Activated CD4-positive, alpha-beta memory T cell treated with anti-CD3 and anti-CD28 coated beads for 36 hours (primary cell): ENCODE data around the gene ZBTB20. TPM values are rescaled to one million over a fixed set of nuclear protein-coding genes. Genes with fewer than 3 reads are reported as not detected.
A peak's percentile ranks its signal among the peaks of the same experiment; 100 is the strongest.
"Not testable (repeated sequence)": the region's sequence is repeated elsewhere in the genome, so short reads cannot be mapped to it uniquely, and the experiment has no call there.

Source experiments
- CTCF ChIA-PET: fragments of 350-600 bp; sonication (Branson Sonifier 250); formaldehyde crosslinking; loops from one replicate; lab custom pipeline; 2021; ENCODE audit warnings: antibody characterized with exemption, inconsistent platforms; lab: Charles Lee
- POLR2A ChIA-PET: fragments of 350-600 bp; sonication (Branson Sonifier 250); formaldehyde crosslinking; loops from one replicate; lab custom pipeline; 2021; ENCODE audit warnings: antibody characterized with exemption; lab: Charles Lee
- DNase-seq: peaks from one replicate; pipeline ENCODE4 v3.0.0-alpha.2; 2020
- H3K27ac Mint-ChIP-seq: one replicate; pipeline ENCODE4 v1.8.0; 2021; ENCODE audit warnings: mixed read lengths
- H3K27me3 Mint-ChIP-seq: one replicate; pipeline ENCODE4 v1.8.0; 2021; ENCODE audit warnings: mixed read lengths
- H3K36me3 Mint-ChIP-seq: one replicate; pipeline ENCODE4 v1.8.0; 2021; ENCODE audit warnings: mixed read lengths
- H3K4me1 Mint-ChIP-seq: one replicate; pipeline ENCODE4 v1.8.0; 2021; ENCODE audit warnings: low read depth, mixed read lengths
- H3K4me3 Mint-ChIP-seq: one replicate; pipeline ENCODE4 v1.8.0; 2021; ENCODE audit warnings: mild to moderate bottlenecking, mixed read lengths
- H3K9me3 Mint-ChIP-seq: one replicate; pipeline ENCODE4 v1.8.0; 2021; ENCODE audit warnings: mixed read lengths
- intact Hi-C: fragments of 100-400 bp; cut with micrococcal nuclease; formaldehyde crosslinking; loops from one replicate; pipeline ENCODE4 v1.15.1; 2023
- total RNA-seq, 2 experiments: library from RNA; stranded (reverse); gene quantifications; one replicate each; pipeline ENCODE4 v1.2.3, GENCODE V29; 2021

Gene ZBTB20
- total RNA-seq, 2 experiments from 2014 or later, result 4.4 to 5.4 TPM

DNA sequence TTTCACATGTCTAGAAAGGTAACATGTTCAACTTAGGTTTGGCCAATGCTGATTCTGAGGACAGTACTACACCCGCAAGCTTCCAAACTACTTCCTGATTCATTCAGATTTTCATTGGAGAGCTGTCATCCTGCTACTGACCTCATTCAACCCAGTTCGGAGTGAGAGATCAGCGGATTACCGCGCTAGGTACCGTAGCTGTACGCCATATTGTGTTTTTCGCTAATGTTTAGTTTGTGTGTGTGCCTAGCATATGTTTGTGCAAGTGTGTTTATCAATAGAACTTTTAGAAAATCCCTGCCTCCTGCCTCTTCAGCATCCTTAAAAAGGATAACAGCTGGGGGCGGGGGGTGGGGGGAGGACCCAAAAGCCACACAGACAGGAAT lies 1.1 kb downstream of the ZBTB20 start:
- DNase-seq, result peak; percentile 67

DNA sequence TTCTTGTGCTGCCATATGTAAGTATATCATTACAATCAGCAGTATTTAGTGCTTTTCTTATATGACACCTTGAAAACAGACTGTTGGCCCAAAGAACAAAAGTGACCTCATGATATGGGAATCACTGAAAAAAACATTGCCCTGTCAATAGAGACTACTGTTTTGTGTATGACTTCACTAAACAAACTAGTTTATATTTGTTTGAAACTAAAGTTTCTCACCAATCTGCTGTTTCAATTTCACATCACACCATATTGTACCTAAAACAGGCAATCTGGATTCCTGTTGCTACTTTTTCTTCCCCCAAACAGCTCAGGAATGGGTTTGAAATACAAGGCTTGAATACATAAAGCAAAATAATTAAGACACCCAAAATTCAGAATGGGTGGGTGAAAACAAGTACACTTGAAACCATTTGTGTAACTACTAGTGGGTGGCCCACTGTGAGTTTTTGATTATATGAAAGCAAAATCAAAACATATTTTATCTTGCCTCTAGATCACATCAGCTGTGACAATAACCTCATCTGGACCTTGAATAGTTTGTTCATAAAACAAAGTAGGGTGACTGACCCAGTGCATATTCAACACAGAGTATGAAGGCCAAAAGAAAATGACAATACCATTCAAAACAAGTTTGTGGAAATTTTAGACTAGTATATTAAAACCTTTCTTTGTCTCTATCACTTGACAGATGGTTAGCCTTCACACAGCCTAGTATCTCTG lies 5.9 kb downstream of the ZBTB20 start:
- Mint-ChIP-seq H3K27ac (no peak overlapping the region), H3K4me1 (peaks cover 40% of the 10 kb centered on the region), H3K36me3 (no peaks in the 10 kb centered on the region), H3K4me3 (no peak overlapping the region), H3K27me3 (no peaks in the 10 kb centered on the region), H3K9me3 (no peaks in the 10 kb centered on the region)
- no peak for DNase-seq
- CTCF ChIA-PET, result no interaction called here
- POLR2A ChIA-PET, result no interaction called here
- intact Hi-C loops, result loop anchor here (10.0 kb wide), 1 partner anchor 846 kb away; the partner anchor contains the start of gene TIGIT

More for the DNA sequence above, 1.1 kb downstream of the ZBTB20 start:
- ChIA-PET CTCF (interaction anchor here (0.5 to 2.6 kb wide), 6 partner anchors 19 to 669 kb away, joined by 3 to 16 read pairs (median 6); no protein-coding TSS in a partner anchor), POLR2A (interaction anchor here (0.6 to 2.2 kb wide), 5 partner anchors 8 to 638 kb away, joined by 3 to 27 read pairs (median 4); no protein-coding TSS in a partner anchor)
- Mint-ChIP-seq H3K4me3 (peak overlapping the region; percentile 92), H3K27ac (peak overlapping the region; percentile 97), H3K4me1 (peaks cover 34% of the 10 kb centered on the region), H3K27me3 (peaks cover 2% of the 10 kb centered on the region), H3K9me3 (no peaks in the 10 kb centered on the region), H3K36me3 (peaks cover 3% of the 10 kb centered on the region)
- intact Hi-C loops, result loop anchor here (2.0 to 10.0 kb wide), 2 partner anchors 851 to 1449 kb away; partner anchors contain the start of genes TIGIT and USF3

DNA sequence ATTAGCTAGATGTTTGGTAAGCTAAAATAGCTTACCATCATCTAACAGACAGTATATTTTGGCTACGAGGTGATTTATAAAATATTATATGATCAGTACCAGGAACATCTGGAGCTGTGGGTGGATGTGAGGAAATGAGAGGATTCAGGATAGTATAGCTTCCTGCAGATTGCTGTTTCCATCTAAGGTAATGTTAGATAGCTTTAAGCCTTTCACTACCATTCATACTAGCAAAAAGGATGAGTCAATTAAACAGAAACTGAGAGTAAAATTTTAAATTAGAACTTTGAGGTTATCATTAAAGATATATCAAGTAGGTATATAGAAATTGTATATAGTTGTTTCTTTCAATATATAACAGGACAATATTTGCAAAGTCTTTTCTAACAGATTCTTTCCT lies 8.0 kb downstream of the ZBTB20 start:
- intact Hi-C loops, result no loop called here
- H3K36me3 Mint-ChIP-seq, result no peaks in the 10 kb centered on the region
- peaks cover 28% of the 10 kb centered on the region for H3K4me1 Mint-ChIP-seq
- CTCF ChIA-PET, result interaction anchor here (0.8 kb wide), 1 partner anchor 47 kb away, joined by 3 read pairs; no protein-coding TSS in a partner anchor
- POLR2A ChIA-PET, result interaction anchor here (1.2 kb wide), 1 partner anchor 8 kb away, joined by 3 read pairs; the partner anchor contains the start of gene ZBTB20
- H3K4me3 Mint-ChIP-seq, result no peak overlapping the region
- no peaks in the 10 kb centered on the region for H3K27me3 Mint-ChIP-seq
- H3K27ac Mint-ChIP-seq, result no peak overlapping the region
- DNase-seq, result no peak
- H3K9me3 Mint-ChIP-seq, result no peaks in the 10 kb centered on the region

DNA sequence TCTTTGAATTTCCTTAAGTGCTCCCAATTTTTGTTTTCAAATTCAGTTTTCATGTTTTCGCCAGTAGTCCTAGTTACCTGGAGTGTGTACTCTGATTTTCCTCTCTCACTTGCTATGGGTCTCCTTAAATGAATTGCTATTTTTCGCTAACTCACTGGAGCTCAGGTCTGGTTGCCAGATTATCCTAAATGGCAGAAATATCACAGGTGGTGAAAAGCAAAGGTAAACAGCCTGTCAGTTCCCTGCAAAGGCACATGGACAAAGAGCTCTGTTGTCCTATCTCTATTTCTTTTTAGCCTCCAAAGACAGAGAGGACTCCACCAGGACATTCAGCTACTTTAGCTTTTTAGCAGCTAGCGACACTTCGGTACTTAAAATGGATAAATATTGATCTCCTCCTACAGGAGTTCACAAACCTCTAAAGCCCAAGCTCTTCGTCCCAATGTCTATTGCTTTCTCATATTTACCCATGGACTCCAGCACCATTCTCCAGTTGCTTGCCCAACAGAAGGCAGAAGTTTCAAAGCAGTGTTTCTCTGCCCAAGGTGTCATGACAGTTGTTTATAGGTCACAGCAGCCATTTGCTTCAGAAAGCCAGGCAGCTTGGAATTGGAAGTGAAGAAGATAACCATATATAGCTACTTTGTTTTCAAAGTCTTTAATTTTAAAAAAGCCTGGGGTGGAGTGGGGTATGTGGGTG lies 12.3 kb downstream of the ZBTB20 start:
- Mint-ChIP-seq H3K9me3 (no peaks in the 10 kb centered on the region), H3K27me3 (no peaks in the 10 kb centered on the region), H3K27ac (no peak overlapping the region), H3K36me3 (no peaks in the 10 kb centered on the region), H3K4me1 (peaks cover 10% of the 10 kb centered on the region), H3K4me3 (no peak overlapping the region)
- intact Hi-C loops, result no loop called here
- ChIA-PET POLR2A (no interaction called here), CTCF (interaction anchor here (0.8 kb wide), 1 partner anchor 41 kb away, joined by 3 read pairs; no protein-coding TSS in a partner anchor)
- DNase-seq, result no peak

DNA sequence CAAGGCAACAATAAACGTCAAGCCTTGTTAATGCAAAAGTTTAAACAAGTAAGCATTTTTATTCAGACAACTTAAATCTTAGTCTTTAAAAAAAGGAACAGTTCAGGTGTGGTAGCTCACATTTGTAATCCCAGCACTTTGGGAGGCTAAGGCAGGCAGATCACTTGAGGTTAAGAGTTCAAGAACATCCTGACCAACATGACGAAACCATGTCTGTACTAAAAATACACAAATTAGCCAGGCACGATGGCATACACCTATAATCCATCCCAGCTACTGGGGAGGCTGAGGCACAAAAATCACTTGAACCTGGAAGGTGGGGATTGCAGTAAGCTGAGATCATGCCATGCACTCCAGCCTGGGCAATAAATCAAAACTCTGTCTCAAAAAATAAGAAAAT lies 19.9 kb downstream of the ZBTB20 start:
- POLR2A ChIA-PET, result interaction anchor here (0.6 to 0.7 kb wide), 2 partner anchors 28 to 776 kb away, joined by 3 read pairs; no protein-coding TSS in a partner anchor
- no peaks in the 10 kb centered on the region for H3K9me3 Mint-ChIP-seq
- H3K36me3 Mint-ChIP-seq, result no peaks in the 10 kb centered on the region
- CTCF ChIA-PET, result no interaction called here
- H3K4me1 Mint-ChIP-seq, result peaks cover 6% of the 10 kb centered on the region
- H3K27me3 Mint-ChIP-seq, result no peaks in the 10 kb centered on the region
- H3K4me3 Mint-ChIP-seq, result no peak overlapping the region
- no peak overlapping the region for H3K27ac Mint-ChIP-seq
- DNase-seq, result no peak
- intact Hi-C loops, result no loop called here

DNA sequence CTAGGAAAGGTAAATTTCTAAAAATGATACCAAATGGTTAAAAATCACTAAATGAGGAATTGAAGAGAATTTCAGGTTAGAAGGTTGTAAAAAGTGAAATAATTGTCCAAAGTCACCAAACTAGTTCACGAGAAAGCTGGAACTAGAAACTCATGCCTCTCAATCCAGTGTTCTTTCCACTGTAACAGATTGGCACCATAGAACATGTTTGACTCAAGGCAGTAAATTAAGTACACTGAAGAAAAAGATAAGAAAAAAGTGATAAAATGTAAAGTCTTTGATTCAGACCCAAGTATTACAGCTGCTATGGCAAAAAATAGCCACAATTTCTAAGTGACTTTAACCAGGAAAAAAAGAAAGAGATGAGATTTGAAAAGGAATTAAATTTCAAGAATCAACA lies 26.5 kb downstream of the ZBTB20 start:
- H3K36me3 Mint-ChIP-seq, result peaks cover 3% of the 10 kb centered on the region
- ChIA-PET POLR2A (no interaction called here), CTCF (no interaction called here)
- no peak for DNase-seq
- H3K4me1 Mint-ChIP-seq, result peaks cover 8% of the 10 kb centered on the region
- no peak overlapping the region for H3K4me3 Mint-ChIP-seq
- H3K9me3 Mint-ChIP-seq, result no peaks in the 10 kb centered on the region
- intact Hi-C loops, result no loop called here
- H3K27ac Mint-ChIP-seq, result no peak overlapping the region
- no peaks in the 10 kb centered on the region for H3K27me3 Mint-ChIP-seq

DNA sequence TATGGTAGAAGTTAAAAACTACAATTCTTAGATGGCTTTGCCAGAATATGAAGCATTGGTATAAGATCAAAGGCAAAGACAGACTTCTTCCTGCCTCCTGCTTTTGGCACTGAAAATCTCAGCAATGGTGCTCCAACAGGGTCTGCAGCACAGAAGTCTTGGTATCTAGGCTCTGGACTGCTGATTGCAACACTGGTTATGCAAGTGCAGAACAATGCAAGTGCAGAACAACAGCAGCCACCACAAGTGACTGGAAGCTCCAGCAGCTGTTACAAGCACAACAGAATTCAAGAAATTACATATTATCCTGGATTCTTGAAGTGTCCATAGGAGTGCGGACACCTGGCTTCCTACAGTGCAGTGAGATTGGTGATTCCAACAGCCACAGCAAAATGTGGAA lies 33.7 kb downstream of the ZBTB20 start:
- intact Hi-C loops, result no loop called here
- ChIA-PET CTCF (no interaction called here), POLR2A (no interaction called here)
- Mint-ChIP-seq H3K36me3 (peaks cover 1% of the 10 kb centered on the region), H3K27ac (no peak overlapping the region), H3K4me3 (no peak overlapping the region), H3K27me3 (no peaks in the 10 kb centered on the region), H3K9me3 (no peaks in the 10 kb centered on the region), H3K4me1 (peaks cover 6% of the 10 kb centered on the region)
- no peak for DNase-seq

DNA sequence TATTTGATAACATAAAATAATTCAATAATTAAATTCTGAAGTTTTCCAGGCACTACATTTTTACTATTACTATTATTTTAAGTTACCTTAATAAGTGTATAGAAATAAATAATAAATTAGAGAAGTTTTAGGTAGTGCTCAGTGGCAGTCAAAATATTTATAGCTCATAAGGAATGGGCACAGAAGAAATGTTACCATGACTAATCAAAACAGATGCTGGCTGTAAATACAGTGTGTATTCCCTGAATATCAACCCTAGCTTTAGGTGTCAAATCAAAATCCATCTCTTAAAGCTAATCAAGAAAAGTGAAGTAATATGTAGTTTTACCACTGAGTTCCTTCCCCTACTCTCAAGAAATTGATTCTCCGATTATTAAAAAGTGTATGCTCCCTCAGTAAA lies 35.5 kb downstream of the ZBTB20 start:
- no peak for DNase-seq
- no peak overlapping the region for H3K4me3 Mint-ChIP-seq
- no peaks in the 10 kb centered on the region for H3K27me3 Mint-ChIP-seq
- POLR2A ChIA-PET, result no interaction called here
- intact Hi-C loops, result no loop called here
- CTCF ChIA-PET, result interaction anchor here (0.6 to 0.9 kb wide), 2 partner anchors 50 to 701 kb away, joined by 3 read pairs; no protein-coding TSS in a partner anchor
- H3K4me1 Mint-ChIP-seq, result peaks cover 10% of the 10 kb centered on the region
- peaks cover 12% of the 10 kb centered on the region for H3K36me3 Mint-ChIP-seq
- peaks cover 3% of the 10 kb centered on the region for H3K9me3 Mint-ChIP-seq
- H3K27ac Mint-ChIP-seq, result no peak overlapping the region

DNA sequence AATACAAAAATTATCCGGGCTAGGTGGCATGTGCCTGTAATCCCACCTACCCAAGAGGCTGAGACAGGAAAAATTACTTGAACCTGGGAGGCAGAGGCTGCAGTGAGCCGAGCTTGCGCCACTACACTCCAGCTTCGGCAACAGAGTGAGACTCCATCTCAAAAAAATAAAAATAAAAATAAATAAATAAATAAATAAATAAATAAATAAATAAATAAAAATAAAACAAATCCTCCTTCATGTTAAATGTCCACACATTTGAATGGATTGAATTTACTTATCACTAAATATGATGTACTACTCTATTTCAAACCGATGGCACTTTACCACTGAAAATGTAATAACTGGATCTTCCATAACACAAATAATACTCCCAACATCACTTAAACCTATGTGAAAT lies 36.3 kb downstream of the ZBTB20 start:
- Mint-ChIP-seq H3K36me3 (peaks cover 12% of the 10 kb centered on the region), H3K27ac (no peak overlapping the region), H3K4me1 (peaks cover 10% of the 10 kb centered on the region), H3K27me3 (no peaks in the 10 kb centered on the region), H3K4me3 (no peak overlapping the region), H3K9me3 (peaks cover 3% of the 10 kb centered on the region)
- intact Hi-C loops, result no loop called here
- ChIA-PET CTCF (no interaction called here), POLR2A (no interaction called here)
- DNase-seq, result no peak

DNA sequence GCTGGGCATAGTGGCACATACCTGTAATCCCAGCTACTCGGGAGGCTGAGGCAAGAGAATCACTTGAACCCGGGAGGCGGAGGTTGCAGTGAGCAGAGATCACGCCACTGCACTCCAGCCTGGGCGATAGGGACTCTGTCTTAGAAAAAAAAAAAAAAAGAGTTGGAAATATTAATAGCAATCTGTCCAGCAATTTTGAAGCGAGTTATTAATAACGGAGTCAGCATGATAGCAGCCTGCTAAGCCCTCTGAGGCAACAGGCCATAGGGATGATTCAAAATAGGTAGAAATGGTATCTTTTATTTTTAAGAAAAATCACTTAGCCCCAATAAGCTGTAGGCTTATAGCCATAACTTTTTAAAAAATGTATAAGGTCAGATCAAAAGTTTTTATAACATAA lies 37.0 kb downstream of the ZBTB20 start:
- H3K4me3 Mint-ChIP-seq, CTCF ChIA-PET, H3K9me3 Mint-ChIP-seq, DNase-seq, H3K27me3 Mint-ChIP-seq, intact Hi-C loops, H3K27ac Mint-ChIP-seq: not testable (repeated sequence)
- Mint-ChIP-seq H3K36me3 (peaks cover 12% of the 10 kb centered on the region), H3K4me1 (peaks cover 10% of the 10 kb centered on the region)
- POLR2A ChIA-PET, result interaction anchor here (0.7 kb wide), 1 partner anchor 292 kb away, joined by 3 read pairs; no protein-coding TSS in a partner anchor

DNA sequence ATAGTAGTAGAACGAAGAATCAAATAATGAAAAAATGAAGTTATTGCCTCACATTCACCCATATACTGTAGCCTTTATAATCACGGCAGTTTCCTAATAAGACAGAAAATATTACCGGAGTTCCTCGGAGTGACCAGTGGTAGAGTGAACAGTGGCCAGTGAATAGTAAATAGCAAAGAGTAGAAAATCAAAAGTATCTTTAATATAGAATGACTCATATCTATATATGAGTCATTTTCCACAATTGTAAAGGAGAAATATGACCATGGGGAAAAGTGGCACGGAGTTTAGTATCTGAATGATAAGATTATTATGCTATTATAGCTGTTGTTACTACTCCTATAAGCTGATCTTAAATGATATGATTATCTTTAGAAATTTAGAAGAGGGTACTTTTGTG lies 38.5 kb downstream of the ZBTB20 start:
- intact Hi-C loops, result no loop called here
- Mint-ChIP-seq H3K27ac (no peak overlapping the region), H3K9me3 (peaks cover 14% of the 10 kb centered on the region), H3K4me3 (no peak overlapping the region), H3K4me1 (peaks cover 8% of the 10 kb centered on the region), H3K27me3 (no peaks in the 10 kb centered on the region), H3K36me3 (peaks cover 21% of the 10 kb centered on the region)
- ChIA-PET CTCF (no interaction called here), POLR2A (no interaction called here)
- DNase-seq, result no peak

DNA sequence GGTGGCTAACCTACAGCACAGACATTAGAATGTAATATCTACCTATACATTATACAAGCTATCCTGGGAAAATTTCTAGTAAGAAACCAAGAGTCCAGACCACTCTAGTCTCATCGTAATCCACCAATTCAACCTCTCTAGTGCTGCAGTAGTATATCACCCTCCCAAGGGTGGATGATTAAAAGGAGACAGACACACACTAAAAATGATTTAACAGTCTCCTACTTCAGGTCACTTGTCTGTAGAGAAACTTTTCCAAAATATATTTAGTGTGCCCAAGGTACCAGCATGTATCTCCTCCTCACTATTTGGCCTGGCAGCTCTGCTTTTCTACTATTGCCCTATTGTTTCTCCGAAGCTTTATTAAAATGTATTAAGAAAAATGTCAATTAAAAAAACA lies 45.0 kb downstream of the ZBTB20 start:
- peaks cover 9% of the 10 kb centered on the region for H3K36me3 Mint-ChIP-seq
- intact Hi-C loops, result no loop called here
- POLR2A ChIA-PET, result no interaction called here
- H3K27me3 Mint-ChIP-seq, result no peaks in the 10 kb centered on the region
- H3K27ac Mint-ChIP-seq, result no peak overlapping the region
- H3K9me3 Mint-ChIP-seq, result peaks cover 11% of the 10 kb centered on the region
- DNase-seq, result no peak
- H3K4me1 Mint-ChIP-seq, result peaks cover 33% of the 10 kb centered on the region
- CTCF ChIA-PET, result interaction anchor here (0.5 to 2.4 kb wide), 2 partner anchors 10 to 700 kb away, joined by 3 to 17 read pairs; no protein-coding TSS in a partner anchor
- H3K4me3 Mint-ChIP-seq, result no peak overlapping the region
